ENCODE results near the gene SUMO4.
"Not testable (repeated sequence)": the region's sequence is repeated elsewhere in the genome, so short reads cannot be mapped to it uniquely, and the experiment has no call there.

Gene SUMO4

DNA sequence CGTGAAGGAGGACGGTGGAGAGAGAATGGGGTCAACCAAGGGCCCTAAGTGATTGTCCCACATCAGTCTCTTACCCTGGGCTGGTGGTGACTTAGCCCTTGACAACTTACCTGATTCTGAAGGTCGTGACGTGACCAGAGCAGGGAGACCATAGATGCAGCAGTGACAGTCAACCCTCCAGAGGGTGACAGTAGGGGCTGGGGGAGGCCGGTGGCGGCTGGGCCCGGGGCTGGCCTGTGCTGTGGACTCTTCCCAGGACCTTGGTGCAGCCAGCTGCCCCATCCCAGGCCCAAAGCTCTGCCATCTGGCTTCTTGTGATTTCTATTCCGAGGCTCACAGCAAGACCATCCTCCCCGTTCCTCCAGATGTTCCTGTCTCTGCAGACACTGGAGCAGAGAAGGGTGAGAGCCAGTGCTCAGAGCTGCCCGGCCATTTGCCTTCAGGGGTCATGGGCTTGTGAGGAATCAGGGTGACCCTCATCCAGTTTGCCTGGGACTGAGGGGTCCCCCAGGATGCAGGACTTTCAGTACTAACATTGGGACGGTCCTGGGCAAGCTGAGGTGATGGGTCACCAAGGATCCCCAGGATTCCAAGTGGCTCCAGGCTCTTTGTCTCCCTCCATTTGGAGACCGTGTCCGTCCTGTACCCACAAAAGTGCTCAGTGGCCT is 36.0 kb downstream of the SUMO4 start:
- DNase-seq, result no peak

DNA sequence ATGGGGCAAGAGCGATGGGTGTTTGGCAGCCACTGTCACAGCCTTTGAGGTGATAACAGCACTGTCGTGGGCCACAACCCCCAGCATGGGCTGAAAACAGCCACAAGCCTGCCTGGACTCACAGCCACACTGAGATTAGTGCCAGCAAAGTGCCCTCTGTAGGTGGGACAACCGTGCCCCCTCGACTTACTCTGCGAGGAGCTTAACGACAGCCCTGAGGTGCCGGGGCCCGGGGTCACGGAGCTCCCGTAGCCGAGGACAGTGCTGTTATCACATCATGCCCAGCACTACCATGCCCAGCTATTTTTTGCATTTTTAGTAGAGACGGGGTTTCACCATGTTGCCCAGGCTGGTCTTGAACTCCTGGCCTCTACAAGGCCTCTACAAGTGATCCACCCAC is 36.6 kb downstream of the SUMO4 start:
- no peak for DNase-seq

GRCh38 chr6:149437212-149437611 is 37.1 kb downstream of the SUMO4 start:
- DNase-seq, result no peak

GRCh38 chr6:149438855-149439254 is 38.8 kb downstream of the SUMO4 start:
- DNase-seq, result no peak

GRCh38 chr6:149439626-149440025 is 39.6 kb downstream of the SUMO4 start:
- no peak for DNase-seq

GRCh38 chr6:149440735-149441671 is 40.9 kb downstream of the SUMO4 start:
- no peak for DNase-seq

DNA sequence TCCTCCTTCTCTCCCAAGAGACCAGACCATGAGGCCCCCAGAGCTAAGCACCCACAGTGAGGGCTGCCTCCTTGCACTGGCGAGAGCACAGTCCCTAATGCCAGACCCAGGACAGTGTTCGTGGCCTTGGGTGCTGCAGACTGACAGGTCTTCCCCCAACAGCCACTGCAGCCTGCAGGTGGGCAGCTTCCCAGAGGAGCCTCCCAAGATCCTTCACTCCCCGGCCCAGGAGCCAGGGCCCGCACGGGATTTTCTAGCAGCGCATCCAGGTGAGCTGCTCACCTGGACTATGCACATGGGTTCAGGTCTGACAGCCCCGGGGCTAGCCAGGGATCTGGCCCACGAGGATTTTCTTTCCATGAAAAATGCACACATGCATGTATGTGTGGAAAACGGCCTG is 41.7 kb downstream of the SUMO4 start:
- DNase-seq, result no peak

DNA sequence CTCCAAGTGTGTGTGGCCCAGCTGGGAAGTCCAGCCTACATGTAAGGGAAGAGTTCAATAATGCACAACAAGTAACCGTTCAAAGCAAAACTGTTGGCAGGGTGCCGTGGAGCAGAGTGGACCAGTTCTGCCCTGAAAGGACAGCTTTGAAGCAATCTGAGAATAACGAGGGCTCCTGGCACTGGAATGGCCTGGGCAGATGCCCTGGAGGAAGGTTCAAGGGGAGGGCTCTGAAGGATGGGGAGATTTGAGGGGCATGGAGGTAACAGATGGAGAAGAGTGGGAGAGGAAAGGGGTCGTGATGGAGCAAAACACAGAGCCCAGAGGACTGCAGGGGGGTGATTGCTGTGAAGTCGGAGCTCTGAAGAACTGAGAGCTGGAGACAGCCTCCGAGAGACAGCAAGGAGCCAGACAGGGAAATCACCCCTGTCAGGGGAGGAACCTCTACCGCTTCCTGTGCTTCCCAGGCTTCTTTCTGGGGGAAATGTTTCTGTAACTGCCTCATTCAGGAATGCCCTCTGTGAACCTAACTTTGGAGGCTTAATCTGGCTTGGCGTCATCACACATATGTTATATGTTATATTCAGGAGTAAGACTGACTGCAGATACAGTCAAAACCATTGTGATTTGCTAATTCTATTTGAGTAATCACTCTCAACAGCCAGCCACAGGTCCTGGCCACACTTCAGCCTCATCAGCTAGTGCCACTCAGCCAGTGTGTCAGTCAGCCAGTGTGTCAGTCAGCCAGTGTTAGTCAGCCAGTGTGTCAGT is 43.5 kb downstream of the SUMO4 start:
- no peak for DNase-seq

GRCh38 chr6:149444360-149445094 is 44.5 kb downstream of the SUMO4 start:
- DNase-seq, result not testable (repeated sequence)

DNA sequence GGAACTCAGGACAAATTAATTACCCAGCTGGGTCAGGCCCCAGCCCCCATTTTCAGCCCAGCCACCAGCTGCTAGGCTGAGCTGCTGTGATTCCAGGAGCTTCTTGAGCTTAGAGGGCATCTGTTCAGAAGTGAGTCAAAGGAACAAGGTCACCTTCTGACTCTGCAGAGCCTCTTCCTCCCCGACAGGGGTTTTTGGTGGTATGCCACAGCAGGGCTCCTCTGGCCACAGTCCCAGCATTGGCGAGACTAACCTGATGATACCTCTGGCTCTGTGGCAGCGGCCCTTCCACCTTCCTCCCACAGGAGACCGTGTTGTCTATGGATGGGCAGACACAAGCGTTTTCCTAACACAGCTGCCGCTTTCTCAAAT is 45.0 kb downstream of the SUMO4 start:
- DNase-seq, result no peak

DNA sequence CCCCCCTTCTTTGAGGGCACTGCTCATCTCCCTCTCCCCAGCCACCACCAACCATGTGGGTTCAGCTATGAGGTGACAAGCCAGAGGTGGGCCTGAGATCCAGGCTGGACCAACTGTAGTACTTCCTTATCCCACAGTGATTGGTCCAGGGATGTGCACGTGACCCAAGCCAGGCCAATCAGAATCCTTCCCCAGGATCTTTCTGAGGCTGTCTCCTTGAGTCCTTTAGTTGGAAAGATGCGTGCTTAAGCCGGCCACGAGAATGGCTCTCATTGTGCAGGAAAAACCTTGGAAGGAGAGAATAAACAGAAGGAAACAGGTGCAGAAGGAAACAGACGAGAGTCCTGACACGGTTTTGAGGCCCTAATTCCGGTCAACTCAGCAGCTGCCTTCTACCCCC is 45.5 kb downstream of the SUMO4 start:
- DNase-seq, result no peak

DNA sequence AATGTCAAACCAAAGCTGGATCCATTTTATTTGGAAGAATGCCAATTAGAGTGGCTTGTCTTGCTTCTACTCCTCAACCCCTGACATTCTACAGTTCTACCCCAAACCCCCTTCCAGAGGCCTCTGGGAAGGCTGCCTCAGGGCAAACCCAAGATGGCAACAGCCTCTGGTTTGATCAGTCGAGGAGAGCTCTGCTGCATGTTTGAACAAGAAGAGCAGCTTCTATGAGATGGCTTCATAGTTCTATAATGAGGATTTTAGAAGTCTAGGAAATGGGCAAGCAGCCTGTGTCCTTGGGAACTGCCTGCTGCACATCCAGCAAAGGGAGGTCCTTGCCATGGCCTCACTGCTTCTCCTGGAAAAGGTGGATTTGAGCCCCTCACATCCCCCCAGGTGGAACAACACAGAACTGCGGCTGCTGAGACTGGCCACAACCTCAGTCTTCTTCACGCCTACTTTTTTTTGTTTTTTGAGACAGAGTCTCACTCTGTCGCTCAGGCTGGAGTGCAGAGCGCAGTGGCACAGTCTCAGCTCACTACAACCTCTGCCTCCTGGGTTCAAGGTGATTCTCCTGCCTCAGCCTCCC is 46.8 kb downstream of the SUMO4 start:
- DNase-seq, result no peak

- no peak for DNase-seq
Observed at GRCh38 chr6:149448821-149449453, 48.9 kb downstream of the SUMO4 start.

DNA sequence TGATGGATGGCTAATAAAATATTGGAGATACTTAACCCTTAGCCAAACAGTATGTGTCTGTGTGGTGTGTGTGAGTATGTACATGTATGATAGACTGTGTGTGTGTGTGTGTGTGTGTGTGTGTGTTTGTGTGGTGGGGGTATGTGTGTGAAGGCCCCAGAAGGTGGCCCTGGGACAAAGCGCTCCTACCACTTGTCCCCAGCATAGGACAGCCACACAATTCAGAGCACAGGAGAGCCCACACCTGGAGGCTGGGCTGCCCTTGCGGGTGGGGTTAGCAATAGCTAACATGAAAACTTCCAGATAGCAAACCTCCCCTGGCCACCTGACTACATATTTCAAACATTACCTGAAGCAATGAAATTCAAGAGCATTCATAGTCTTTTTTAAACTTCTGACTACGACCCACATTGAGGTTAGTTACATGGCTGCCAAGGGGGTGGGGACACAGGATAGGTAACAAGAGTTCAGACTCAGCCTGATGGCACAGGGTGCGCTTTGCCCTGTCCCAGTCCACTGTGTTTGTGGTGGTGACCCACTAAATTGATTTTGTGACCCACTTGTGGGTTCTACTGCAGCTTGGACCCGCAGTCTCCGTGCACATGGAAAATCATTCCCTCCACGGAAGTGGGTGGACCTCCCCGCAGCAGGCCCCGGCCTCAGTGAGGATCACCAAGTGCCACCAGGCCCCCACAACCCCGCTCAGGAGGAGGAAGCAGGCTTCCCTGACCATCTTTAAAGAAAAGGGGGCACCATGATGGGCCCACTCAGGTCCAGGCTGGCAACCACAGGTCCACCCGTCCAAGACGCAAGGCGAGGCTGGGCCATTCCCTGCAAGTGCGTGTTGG is 50.0 kb downstream of the SUMO4 start:
- no peak for DNase-seq

Measured in NK-92 treated with Interleukin-12 subunit alpha and Interleukin-12 subunit beta, amount 100 ng/mL, for 24 hours (cell line).